GM18517 (cell line): ENCODE results near the gene MGLL.
"Not testable (repeated sequence)": the region's sequence is repeated elsewhere in the genome, so short reads cannot be mapped to it uniquely, and the experiment has no call there.

ENCODE experiments used
- ATAC-seq: cut with Tn5 transposase; IDR thresholded peaks from one replicate; pipeline ENCODE4 v1.9.1; 2021; ENCODE audit warnings: mild to moderate bottlenecking, moderate library complexity; ENCODE audit not compliant: unreplicated experiment

The MGLL gene

GRCh38 chr3:127694467-127695215 is 127.7 kb downstream of the MGLL start:
- no peak for ATAC-seq

- no peak for ATAC-seq
Measured at GRCh38 chr3:127693336-127693843, 128.9 kb downstream of the MGLL start.

- no peak for ATAC-seq
Measured at GRCh38 chr3:127692501-127693335, 129.6 kb downstream of the MGLL start.

- no peak for ATAC-seq
Measured at GRCh38 chr3:127691974-127692373, 130.3 kb downstream of the MGLL start.

- no peak for ATAC-seq
Measured at GRCh38 chr3:127691489-127691888, 130.8 kb downstream of the MGLL start.

GRCh38 chr3:127690823-127691452 is 131.4 kb downstream of the MGLL start:
- no peak for ATAC-seq

GRCh38 chr3:127690106-127690505 is 132.2 kb downstream of the MGLL start:
- no peak for ATAC-seq

GRCh38 chr3:127689266-127689860 is 133.0 kb downstream of the MGLL start:
- ATAC-seq, result no peak

- no peak for ATAC-seq
Measured at GRCh38 chr3:127688416-127689265, 133.7 kb downstream of the MGLL start.

- ATAC-seq, result no peak
Measured at GRCh38 chr3:127688022-127688415, 134.3 kb downstream of the MGLL start.

GRCh38 chr3:127687228-127687737 is 135.0 kb downstream of the MGLL start:
- no peak for ATAC-seq

- ATAC-seq, result no peak
Measured at GRCh38 chr3:127686512-127686894, 135.8 kb downstream of the MGLL start.

GRCh38 chr3:127685708-127686511 is 136.4 kb downstream of the MGLL start:
- ATAC-seq, result no peak

GRCh38 chr3:127684871-127685707 is 137.2 kb downstream of the MGLL start:
- no peak for ATAC-seq

- ATAC-seq, result no peak
Measured at GRCh38 chr3:127682561-127682960, 139.8 kb downstream of the MGLL start.

- not testable (repeated sequence) for ATAC-seq
Measured at GRCh38 chr3:127682175-127682554, 140.2 kb downstream of the MGLL start.

GRCh38 chr3:127680798-127681221 is 141.5 kb downstream of the MGLL start:
- ATAC-seq, result no peak

GRCh38 chr3:127680146-127680661 is 142.1 kb downstream of the MGLL start:
- no peak for ATAC-seq
